Activated gamma-delta T cell treated with Interleukin-2 at 50 U/mL for 16 hours (primary cell): ENCODE data around the gene FILIP1L.

ENCODE experiments used
- DNase-seq: peaks from one replicate; pipeline ENCODE4 v3.0.0-alpha.2; 2020

Gene FILIP1L

DNA sequence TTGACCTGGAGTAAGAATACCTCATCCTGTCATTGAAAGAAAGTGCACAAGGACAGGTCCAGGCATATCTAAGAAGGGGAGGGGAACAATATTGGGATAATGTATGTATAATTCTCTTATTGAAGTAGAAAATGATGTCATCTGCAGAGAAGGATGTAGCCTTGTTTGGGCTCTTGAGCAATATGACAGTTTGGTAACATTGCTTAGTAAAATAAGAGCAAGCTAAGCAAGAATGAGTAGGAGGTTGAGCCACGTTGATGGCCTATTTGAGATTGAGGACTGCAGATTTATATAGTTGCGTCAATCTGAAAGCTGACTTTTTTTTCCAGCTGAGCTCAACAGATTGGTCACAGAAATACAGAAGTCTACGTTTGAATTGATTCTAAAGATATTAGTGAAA, 145.2 kb downstream of the FILIP1L start:
- DNase-seq: no peak

- no peak for DNase-seq
Observed at GRCh38 chr3:99967796-99968195, 146.5 kb downstream of the FILIP1L start.

DNA sequence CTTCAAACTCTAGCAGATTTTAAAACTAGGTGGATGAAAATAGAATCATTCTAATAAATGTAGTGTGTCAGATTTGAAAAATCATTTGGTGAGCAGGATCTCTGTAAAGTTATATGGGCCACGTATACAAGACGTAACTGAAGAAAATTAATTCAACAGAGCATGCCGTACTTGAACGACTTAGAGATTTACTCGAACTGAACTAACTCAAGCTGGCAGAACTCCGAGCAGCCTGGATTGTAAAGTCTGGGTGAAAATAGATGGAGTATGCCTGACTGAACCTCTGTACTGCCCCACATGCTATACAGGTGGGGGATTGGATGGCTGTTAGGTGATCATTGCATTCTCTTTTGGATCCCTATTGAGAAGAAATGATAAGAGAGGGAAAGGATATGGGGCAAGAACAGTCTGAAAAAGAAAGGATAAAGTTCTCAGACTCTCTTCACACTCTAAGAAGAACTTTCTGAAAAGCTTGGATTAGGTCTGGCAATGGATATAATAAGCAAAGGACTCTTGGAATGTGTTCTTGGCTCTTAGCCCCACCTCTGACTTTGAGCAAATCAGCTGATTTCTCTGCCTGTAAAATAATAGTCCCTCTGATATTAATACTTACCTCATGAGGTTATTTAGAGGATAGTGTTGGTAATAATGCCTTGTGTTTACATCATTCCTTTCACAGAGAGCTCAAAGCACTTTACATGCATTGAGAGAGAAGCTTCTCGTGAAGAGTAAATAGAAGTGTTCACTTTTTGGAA, 147.5 kb downstream of the FILIP1L start:
- DNase-seq: no peak

DNA sequence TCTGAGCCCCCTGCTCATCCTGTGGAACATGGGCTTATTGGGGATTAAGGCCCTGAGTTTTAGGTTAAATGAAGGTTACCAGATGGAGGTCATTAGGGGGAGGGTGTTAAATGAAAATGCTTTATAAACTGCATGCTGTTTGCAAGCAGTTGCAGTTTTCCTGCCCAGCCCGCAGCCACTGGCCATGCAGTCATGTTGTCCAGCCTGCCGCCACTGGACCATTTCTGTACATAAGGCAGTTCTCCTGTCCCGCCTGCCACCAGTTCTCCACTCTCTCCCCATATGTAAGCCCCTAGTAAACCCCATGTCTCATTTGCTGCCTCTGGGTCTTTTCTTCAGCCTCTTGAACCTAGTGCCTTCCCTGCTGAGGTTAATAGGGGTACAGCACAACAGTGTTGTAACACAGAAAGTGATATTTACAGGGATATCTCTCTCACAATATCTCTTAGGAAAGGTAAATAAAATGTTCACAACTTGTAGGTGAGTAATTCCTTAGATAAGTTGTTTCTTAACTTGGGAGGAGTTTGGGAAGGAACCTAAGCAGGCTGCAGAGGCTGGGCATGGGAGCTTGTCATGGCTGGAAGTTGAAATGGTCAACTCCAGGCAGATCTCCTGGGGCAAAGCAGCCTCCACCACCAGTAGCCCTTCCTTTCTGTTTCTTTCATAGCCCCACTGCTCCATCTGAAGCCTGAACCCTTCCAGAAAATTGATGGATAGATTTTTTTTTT, 148.5 kb downstream of the FILIP1L start:
- DNase-seq: no peak

- DNase-seq: no peak
Observed at GRCh38 chr3:99965077-99965476, 149.2 kb downstream of the FILIP1L start.

DNA sequence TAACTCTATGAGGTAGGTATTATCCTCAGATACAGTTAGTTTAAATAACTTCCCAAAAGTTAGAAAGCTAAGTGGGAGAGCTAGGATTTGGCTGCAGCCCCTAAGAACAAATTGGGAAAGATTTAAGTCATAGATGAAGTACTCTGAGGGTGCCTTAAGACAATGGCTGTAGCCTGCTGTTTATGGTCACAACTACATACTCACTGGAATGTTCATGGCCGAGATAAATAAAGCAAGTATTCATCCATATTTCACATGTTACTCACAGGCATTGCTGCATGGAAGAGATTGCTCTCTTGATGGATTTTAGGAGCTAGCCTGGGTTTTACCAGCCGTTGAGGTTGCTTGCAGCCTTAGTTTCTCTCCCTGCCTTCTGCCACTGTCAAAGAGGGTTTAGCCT, 151.6 kb downstream of the FILIP1L start:
- no peak for DNase-seq

- no peak for DNase-seq
Observed at GRCh38 chr3:99961756-99962515, 152.4 kb downstream of the FILIP1L start.

GRCh38 chr3:99960941-99961340, 153.4 kb downstream of the FILIP1L start:
- no peak for DNase-seq

DNA sequence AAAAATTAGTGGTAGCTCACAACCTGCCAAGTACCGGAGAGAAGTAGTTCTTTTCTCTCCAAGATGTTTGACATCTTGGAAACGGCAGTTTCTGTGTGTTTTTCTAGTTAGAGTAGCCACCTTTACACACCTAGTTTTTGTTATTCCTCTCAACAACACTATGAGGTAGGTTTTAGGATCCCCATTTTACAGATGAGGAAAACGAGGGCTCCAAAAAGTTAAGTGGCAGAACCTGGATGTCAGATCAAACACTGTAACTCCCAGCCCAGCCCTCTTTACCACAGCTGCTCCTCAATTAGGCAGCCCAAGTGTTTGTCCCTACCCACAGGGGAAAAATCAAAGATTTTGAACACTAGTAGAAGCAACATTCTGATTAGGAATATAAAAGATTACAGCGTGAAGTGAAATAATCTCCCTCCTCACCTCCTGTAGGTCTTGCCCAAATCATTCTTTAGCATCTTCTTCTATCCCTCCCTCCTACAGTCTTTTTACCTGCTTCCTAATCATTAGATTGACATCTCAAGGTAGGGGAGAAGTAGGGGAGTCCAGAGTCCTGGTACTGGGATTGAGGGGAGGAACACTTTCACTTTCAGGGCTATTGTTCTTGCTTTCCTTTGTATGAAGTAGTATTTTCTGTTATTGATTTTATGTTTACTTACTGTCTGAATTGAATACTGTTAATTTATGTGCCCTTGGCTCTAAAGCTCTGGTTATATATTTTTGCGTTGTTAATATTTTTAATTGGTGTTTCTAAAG, 154.0 kb downstream of the FILIP1L start:
- DNase-seq: no peak

DNA sequence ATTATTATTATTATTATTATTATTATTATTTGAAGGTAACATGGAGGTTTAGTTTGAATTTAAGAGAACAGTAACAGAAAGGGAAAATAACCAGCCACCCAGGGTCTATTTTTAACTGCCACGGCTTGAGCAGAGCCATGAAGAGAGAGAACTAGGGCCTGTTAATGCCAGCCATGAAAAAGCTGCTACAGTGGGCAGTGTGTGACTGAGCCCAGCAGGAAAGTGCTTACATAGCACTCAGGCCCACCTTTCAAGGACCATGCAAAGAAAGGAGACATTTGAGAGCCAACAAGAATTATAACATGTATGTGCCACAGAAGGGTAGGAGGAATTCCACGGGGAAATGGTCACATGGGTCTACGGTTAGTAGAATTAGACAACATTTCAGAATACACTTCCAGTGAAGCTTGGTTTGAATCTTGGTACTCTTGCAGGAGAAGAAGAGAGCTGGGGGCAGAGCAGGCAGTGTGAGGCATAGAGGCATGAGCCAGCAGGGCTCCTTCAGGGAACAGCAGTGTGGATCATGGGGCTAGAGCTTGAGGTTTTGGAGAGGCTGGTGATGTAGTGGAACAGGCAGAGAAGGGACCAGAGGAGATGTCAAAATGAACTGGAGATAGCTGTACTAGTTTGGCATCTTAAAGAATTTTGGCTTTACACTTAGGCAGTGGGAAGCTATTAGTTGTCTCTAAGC, 155.9 kb downstream of the FILIP1L start:
- no peak for DNase-seq

DNA sequence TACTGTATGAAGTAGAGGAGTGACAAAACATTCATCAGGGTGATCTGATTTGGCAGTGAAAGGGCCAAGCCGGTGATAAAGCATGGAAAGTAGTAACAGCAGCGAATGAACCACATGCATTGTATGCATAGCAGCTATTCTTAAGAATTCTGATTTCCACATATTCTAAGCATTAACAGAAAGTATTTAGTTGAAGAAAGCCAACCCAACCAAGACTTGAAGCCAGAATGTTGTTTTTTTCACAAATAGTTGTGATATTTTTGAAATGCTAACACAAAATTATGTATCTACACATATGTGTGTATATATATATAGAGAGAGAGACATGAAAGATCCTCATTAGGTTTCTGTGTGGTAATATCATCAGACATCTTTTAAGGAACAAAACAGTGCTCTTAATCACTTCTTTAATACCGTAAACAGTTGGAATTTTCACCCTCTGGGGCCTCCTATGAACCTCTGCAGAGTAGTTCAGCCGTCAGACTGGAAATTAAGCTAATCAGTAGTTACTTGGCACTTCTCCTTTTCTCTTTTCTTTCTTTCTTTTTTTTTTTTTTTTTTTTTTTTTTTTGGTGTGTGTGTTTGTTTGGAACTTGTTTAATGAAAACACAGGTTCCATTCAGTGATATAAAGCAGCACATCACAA, 157.0 kb downstream of the FILIP1L start:
- no peak for DNase-seq

DNA sequence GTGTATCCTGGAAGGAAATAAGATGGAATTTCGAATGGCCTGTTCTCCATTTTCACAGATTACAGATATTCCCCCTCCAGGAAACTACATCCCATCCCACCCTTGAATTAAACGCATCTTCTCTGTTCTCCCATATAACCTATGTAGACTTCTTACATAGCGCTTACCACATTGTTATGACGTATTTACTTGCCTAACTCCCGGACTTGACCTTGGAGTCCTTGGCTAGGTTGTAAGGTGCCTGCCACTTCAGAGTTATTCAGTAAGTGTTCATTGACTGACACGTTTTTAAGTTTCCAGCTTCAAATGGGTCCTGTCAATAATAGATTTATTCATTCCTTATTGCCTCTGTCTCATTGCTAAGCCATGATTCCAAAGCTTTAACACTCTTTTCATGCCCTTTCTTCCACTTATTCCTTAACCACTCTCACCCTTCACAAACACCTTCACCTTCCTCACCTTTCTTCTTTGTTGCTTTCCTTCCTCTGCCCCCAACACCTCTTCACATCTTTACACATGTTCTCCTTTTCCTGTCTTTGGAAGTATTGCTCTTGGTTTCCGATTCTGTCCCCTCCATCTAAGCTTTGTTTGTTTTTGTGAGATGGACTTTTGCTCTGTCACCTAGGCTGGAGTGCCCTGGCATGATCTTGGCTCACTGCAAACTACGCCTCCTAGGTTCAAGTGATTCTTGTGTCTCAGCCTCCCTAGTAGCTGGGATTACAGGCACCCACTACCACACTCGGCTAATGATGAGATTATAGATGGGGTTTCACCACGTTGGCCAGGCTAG, 158.3 kb downstream of the FILIP1L start:
- no peak for DNase-seq

DNA sequence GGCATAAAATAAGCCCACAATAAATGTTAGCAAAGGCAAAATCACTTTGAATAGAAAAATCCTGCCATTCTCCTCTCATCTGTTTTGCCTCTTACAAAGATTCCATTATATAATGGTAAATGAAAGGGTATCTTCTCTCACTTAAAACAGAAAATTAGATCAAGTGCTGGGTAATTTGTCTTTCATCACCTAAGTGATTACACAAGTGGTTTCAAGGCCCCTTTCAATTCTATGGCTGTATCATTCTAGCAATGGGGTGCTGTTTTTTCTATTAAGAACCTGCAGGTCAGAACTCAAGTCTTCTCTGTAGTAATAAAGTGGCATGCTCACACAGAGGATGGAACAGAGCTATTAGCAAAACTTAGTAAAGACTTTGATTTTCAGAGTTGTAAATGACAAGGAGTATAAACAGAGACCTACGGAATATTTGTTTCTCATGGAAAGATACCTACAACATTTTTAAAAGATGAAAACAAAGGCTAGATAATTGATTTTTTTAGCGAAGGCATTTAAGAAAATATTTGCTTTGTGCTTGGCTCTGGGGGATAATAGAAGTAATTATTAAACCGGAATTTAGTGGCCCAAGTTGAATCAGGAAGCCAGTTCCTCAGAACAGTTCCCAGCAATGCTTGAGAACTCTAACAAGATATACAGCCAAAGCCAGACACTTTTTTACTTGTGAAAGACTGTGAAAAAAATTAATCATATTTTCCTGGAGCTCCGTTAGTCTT, 159.2 kb downstream of the FILIP1L start:
- DNase-seq: no peak

GRCh38 chr3:99953596-99953995, 160.7 kb downstream of the FILIP1L start:
- no peak for DNase-seq

- DNase-seq: no peak
Observed at GRCh38 chr3:99952306-99952705, 162.0 kb downstream of the FILIP1L start.

DNA sequence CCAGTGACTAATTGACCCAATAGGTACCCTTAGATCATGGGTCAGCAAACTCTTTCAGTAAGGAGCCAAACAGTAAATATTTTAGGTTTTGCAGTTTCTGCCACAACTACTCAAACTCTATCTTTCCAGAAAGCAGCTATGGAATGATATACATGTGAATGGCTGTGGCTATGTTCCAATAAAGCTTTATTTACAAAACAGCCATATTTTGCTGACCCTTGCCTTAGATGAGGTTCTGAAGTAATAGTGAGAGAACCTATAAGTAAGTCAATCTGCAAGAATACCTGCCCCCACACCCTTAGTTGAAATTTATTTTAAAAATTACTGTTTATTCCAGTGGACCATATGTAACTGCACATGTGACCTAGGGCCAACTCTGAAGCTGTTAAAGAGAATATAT, 162.6 kb downstream of the FILIP1L start:
- no peak for DNase-seq

DNA sequence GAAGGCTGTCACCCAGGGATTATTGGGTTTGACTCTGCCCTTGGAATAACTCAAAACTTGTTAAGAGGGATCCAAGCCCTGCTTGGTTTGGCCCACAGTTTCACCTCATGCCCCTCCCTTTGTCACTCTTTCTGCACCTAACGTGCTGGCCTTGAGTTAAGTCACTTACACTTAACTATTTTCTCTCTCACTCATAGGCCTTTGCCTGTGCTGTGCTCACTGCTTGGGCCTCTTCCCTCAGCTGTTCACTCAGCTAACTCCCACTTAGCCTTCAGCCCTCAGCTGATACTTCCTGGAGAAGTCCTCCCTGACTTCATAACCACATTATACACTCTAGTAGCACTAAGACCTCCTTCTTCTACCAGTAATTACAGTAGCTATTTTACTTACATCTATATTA, 163.4 kb downstream of the FILIP1L start:
- DNase-seq: no peak

- DNase-seq: no peak
Observed at GRCh38 chr3:99949956-99950670, 164.2 kb downstream of the FILIP1L start.

DNA sequence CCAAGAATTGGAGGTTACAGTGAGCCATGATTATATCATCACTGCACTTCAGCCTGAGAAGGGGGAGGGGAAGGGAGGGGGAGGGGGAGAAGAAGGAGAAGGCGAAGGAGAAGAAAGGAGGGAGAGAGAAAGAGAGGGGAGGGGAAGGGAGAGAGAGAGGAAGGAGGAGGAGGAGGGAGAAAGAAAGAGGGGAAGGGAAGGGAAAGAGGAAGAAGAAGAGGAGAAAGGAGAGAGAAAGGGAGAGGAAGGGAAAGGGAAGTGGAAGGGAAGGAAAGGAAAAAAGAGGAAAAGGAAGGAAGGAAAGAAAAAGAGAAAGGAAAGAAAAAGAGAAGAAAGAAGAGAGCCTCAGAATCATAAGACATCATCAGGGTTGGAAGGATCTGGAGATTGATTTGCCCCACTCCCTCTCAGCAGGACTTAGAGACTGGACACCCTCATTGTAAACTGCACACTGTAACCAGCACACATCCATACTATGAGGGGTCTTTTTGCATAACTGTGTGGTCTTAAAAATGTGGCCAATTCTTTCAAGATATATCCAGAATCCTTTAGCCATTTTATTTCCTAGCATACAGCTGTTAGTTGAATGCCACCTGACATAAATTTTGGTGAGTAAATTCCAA, 165.7 kb downstream of the FILIP1L start:
- no peak for DNase-seq
